Right lobe of liver (tissue), 4 donors: Measurements from ENCODE around the gene RINL.

Experiments
- CTCF ChIP-seq, 4 donors: fragments of 200-600 bp in 3 of 4; fragments of 450-650 bp in 1 of 4; IDR thresholded peaks; one replicate each; pipeline versions ENCODE4 v1.5.1 to v1.8.0; 2016 to 2022; ENCODE audit warnings: antibody characterized with exemption in 4 of 4, mild to moderate bottlenecking in 2 of 4
- POLR2A ChIP-seq: fragments of 450-650 bp; IDR thresholded peaks from one replicate; pipeline ENCODE4 v1.6.1; 2017; ENCODE audit warnings: antibody characterized with exemption, mild to moderate bottlenecking
- donor health status: DM: no; HTN: no; CAD: no.
- donor health status: DM: no; HTN: no; CAD: no.
- donor health status: DM: no; HTN: yes; CAD: no.

GRCh38 chr19:38913958-38914357, 35.9 kb upstream of the RINL start:
- TF ChIP-seq CTCF (IDR thresholded peaks at IDR 0.05) (no peak), POLR2A (no peak)
